ENCODE data around the gene CD82.
A peak's percentile ranks its signal among the peaks of the same experiment; 100 is the strongest.
"Not testable (repeated sequence)": the region's sequence is repeated elsewhere in the genome, so short reads cannot be mapped to it uniquely, and the experiment has no call there.

CD82 gene

GRCh38 chr11:44559940-44560300 lies 5.5 kb upstream of the CD82 start:
- DNase-seq (ENCODE audit: low spot score) = not testable (repeated sequence)

DNA sequence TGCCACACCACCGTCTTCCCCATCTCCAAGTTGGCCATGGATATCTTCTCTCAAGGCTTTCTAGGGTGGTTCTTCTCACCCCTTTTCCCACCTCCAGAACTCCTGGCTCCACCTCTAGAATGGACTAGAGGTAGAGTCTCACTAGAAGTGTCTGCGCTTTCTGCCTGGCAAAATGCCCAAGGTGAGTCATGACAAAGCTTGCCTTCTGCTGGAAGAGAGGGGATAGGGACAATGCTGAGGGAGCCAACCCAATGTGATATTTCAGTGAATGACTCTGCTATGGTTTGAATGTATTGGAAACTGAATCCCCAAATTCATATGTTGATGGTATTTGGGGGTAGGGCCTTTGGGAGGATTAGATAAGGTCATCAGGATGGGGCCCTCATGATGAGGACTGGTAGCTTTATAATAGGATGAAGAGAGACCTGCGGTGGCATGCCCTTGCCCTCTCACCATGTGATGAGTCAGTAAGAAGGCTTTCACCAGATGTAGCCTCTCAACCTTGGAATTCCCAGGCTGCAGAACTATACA lies 4.1 kb upstream of the CD82 start:
- no peak for DNase-seq (ENCODE audit: low spot score)

DNA sequence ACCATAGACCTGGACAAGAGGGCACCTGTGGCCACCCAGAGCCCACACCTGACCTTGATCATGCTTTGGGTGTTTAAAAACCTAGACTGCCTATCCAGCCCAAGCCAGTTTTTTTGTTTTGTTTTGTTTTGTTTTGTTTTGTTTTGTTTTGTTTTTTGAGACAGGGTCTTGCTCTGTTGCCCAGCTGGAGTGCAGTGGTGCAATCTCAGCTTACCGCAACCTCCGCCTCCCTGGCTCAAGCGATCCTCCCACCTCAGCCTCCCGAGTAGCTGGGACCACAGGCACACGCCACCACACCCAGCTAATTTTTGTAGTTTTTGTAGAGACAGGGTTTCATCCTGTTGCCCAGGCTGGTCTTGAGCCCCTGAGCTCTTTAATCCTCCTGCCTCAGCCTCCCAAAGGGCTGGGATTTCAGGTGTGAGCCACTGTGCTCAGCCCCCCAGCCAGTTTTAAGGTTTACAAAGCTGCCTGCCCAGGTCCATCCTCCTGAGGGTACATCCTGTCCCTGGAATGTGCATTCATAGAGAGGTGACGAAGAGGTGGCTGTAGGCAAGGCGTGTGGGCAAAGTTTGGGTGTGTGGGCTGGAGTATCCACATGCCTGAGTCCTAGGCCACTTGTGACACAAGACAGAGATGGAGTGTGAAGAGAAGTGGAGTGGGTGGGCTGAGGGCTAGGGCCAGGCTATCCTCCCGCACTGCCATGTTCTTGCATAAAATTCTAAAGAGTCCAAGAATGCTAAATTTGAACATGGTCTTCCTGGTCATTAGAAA lies 3.3 kb upstream of the CD82 start:
- no peak for DNase-seq (ENCODE audit: low spot score)

DNA sequence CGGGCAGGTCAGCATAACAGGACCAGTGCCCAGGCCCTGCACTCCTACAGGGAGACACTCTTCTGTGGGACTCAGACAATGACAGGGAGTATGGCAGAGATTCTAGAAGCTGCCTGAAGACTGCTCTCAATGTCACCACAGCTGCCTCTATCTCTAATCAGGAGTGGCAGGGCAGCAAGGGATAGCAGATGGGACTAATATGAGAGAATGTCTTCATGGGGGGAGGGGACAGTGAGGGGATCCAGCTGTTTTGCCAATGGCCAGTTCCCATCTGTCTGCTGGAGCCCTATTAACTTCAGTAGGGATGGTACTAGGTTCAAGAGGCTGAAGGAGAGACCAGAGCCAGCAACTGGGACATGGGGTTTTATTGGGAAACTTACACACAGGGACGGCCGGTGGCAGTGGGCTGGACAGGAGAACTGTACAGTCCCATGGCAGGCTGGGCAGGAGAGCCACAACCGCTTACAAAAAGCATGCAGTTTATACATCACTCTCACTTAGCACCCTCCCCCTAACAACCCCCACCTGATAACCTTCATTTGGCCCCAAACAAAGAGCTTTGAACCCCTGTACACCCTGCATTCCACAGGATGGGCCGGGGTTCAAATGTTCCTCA lies 2.5 kb upstream of the CD82 start:
- no peak for DNase-seq (ENCODE audit: low spot score)

GRCh38 chr11:44563711-44564110 lies 1.8 kb upstream of the CD82 start:
- no peak for DNase-seq (ENCODE audit: low spot score)

- no peak for DNase-seq (ENCODE audit: low spot score)
These were observed 1.3 kb upstream of the CD82 start for GRCh38 chr11:44564166-44564565.

DNA sequence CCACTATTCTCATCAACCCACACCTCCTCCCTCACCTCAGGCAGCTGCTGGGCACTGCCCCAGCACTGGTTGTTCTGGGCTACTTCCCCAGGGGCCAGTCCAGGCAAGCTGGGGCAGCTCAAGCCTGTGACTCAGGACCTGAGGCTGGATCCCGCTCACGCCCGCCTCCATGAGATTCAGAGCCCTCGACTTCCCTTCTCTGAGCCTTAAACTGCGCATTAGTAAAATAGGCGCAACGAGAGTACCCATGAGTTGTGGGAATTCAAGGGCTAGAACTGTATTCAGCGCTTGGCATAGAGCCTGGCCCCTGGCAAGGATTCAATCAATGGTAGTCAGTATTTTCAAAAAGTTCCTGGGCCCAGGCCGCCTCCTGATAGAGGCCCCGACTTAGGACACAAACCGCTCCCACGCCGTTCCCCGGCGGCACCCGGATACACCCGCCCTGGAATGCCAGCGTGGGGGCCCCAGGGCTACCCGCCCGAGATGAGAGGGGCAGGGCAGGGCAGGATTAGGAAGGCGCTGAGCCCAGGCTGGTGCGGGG lies 723 bp upstream of the CD82 start:
- no peak for DNase-seq (ENCODE audit: low spot score)

GRCh38 chr11:44565953-44566949 lies 788 bp downstream of the CD82 start:
- no peak for DNase-seq (ENCODE audit: low spot score)

DNA sequence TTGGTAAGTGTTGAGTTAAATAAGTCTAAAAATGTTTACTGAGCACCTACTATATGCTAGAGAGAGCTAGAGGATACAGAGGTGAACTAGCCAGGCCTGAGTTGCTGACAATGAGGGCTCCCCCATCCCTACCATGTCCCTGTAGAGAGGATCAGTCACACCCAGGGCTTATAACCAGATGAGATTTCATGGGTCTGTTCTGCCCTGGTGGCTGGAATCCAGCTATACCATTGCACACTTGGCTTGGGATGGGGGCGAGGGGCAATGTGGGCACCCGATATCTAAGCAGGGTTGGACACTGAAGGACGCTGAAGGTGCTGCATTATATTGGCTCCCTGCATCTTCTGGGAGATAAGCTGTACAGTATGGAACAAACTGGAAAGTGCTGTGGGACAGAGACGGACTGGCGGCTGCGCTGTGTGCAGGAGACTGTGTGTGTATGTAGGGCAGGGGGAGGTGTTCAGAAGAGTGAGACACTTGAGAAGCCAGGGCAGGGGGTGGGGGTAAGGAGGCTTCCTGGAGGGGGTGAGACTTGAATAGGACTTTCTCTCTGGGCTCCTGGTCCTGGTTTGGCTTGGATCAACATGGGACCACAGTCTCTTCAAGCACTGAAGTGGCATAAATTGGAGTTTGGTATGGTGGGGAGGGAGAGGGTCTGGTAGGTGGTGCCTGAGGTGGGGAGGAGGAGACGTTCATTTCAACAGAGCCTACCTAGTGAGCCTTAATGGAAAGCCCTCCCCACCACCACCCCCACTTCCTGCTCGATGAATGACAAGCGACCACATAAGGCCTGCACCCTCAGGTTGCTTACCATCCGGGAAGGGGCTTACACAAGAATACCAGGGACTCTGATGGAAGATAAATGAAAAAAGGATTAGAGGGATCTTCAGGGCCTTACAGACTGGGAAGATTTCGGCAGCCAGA lies 1.8 kb downstream of the CD82 start:
- peak; percentile 41 for DNase-seq (ENCODE audit: low spot score)

- no peak for DNase-seq (ENCODE audit: low spot score)
These were observed 2.4 kb downstream of the CD82 start for GRCh38 chr11:44567876-44568256.

GRCh38 chr11:44568331-44568657 lies 2.8 kb downstream of the CD82 start:
- DNase-seq (ENCODE audit: low spot score) = no peak

GRCh38 chr11:44568658-44569473 lies 3.4 kb downstream of the CD82 start:
- peak; percentile 90 for DNase-seq (ENCODE audit: low spot score)

DNA sequence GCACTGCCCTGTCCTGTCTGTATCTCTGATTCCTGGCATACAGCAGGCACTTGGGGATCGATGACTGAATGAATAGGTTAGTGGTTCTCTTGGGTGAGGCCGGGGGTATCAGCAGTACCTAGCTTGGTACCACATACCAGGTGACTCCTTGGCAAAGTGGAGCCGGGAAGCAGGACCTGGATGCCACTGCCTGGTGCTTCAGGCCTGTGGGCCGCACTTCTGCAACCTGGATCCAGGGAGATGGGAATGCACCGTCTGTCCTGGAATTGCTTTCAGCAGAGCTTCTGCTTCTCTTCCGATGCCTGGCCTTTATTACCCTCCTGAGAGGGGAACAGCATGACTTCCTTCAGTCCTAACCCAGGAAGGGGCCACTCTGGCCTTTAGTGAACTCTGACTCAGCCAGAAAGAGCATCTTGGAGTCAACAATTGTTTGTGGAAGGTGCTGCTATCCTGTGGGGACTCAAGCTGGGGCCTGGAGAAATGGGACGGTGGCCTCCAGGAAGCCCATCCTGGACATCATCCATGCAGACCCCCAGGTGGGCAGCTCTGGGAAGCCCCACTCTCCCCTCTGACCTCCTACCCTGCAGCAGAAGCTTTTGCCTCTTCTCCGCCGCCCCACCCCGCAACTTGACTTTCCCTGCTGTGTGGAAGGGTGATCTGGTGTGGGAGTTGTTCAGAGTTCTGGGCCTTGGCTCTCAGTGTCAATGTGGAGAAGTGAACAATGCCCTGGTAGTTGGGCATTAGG lies 5.1 kb downstream of the CD82 start:
- DNase-seq (ENCODE audit: low spot score) = no peak

GRCh38 chr11:44571871-44572270 lies 6.4 kb downstream of the CD82 start:
- no peak for DNase-seq (ENCODE audit: low spot score)

GRCh38 chr11:44572436-44572835 lies 7.0 kb downstream of the CD82 start:
- DNase-seq (ENCODE audit: low spot score) = no peak

DNA sequence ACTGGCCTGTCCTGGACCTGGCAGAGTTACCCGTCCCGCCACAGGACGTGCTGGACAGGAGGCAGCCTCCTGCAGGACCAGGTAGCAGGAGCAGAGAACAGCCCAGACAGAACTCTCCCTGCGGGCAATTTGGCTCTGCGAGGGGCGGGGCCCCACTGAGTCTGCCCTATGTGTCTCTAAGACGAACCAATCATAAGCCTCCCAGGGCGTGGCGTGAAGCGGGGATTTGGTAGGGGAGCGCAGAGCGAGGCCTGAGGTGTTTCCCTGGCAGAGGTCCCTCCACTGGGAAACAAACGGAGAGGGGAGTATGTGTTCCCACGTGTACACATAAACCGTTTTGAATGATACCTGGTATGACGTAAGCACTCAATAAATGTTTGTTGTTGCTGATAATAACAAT lies 7.4 kb downstream of the CD82 start:
- no peak for DNase-seq (ENCODE audit: low spot score)

GRCh38 chr11:44573333-44573732 lies 7.9 kb downstream of the CD82 start:
- DNase-seq (ENCODE audit: low spot score) = no peak

DNA sequence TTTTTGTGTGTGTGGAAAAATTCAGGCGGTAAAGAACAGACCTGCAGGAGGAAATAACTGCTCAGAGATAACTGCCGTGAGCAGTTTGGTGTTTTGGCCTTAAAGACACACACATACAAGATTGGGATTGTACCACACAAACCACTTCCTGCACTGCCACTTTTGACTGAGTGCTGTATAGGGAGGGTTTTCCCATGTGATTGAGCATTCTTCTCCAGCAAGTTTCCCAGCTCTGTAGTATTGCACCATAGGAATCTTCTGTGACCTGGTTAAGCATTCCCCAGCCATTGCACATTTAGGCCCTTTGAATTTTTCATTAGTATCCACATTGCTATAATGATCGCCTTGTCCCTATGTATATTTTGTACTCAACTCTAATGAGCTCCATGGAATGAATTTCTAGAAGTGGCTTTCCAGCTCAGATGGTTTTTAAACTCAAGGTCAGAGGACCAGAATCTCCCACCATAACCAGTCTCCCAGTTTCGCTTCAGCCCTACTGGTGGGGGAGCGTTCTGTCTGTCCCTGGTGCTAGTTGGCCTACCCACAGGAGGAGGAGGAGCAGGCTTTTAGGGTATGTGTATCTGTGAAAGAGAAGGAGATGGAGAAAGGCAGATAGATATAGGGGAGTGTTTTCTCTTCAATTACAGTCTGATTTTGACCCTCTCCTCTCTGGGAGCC lies 9.3 kb downstream of the CD82 start:
- DNase-seq (ENCODE audit: low spot score) = peak; percentile 57

- DNase-seq (ENCODE audit: low spot score) = no peak
These were observed 9.8 kb downstream of the CD82 start for GRCh38 chr11:44575288-44575672.
